ENCODE data around the gene SNRPE.

GRCh38 chr1:203891950-203892349, 30.6 kb downstream of the SNRPE start:
- no peak for TF ChIP-seq CTCF (conservative IDR thresholded peaks at IDR 0.05; ENCODE audit: low read length)
- no peak for TF ChIP-seq EZH2phosphoT487 (IDR thresholded peaks at IDR 0.05; ENCODE audit: borderline replicate concordance, low read depth, low read length)
